Panc1 (cell line): ENCODE results near the gene ARF1. TPM values are rescaled to one million over a fixed set of nuclear protein-coding genes. Genes with fewer than 3 reads are reported as not detected.

ENCODE experiments used
- ATAC-seq: fragments of 200-7000 bp; cut with Tn5 transposase; 2 replicates; pipeline ENCODE4 v1.9.1; 2020; ENCODE audit warnings: mild to moderate bottlenecking, moderate library complexity
- BruUV-seq: library from RNA; stranded (reverse); fragments of 400-500 nt; replicated peaks from 2 replicates; lab custom pipeline; 2021; lab: Mats Ljungman, UMichigan
- CTCF ChIA-PET: fragments of 300-600 bp; sonication (Branson Sonifier 250); formaldehyde crosslinking; loops from one replicate; lab custom pipeline; 2022; ENCODE audit warnings: antibody characterized with exemption; lab: Charles Lee
- POLR2A ChIA-PET: fragments of 300-600 bp; sonication (Branson Sonifier 250); formaldehyde crosslinking; loops from one replicate; lab custom pipeline; 2022; ENCODE audit warnings: antibody characterized with exemption; lab: Charles Lee
- DNase-seq: peaks from one replicate; pipeline ENCODE4 v3.0.0-alpha.2; 2010; ENCODE audit warnings: low read depth, low spot score
- H3K27ac ChIP-seq: 2 replicates; pipeline ENCODE4 v1.5.1; 2011; ENCODE audit warnings: mild to moderate bottlenecking, low read length, inconsistent platforms
- H3K27me3 ChIP-seq: fragments of 200-500 bp; sonication (Bioruptor generic); 2 replicates; pipeline ENCODE4 v1.6.0; 2014; ENCODE audit warnings: low read length, inconsistent platforms; ENCODE audit not compliant: control insufficient read depth, insufficient read depth
- H3K36me3 ChIP-seq: fragments of 200-500 bp; sonication (Bioruptor generic); 2 replicates; pipeline ENCODE4 v1.5.1; 2014; ENCODE audit warnings: inconsistent platforms, mild to moderate bottlenecking, low read length, moderate library complexity; ENCODE audit not compliant: control insufficient read depth, insufficient read depth
- H3K4me1 ChIP-seq: 2 replicates; pipeline ENCODE4 v1.5.1; 2011; ENCODE audit warnings: inconsistent platforms, mild to moderate bottlenecking, low read length, moderate library complexity; ENCODE audit not compliant: control insufficient read depth, insufficient read depth
- H3K4me3 ChIP-seq, 2 experiments: 2 replicates each; pipeline ENCODE4 v1.5.1; 2011 to 2012; ENCODE audit warnings: low read depth in 2 of 2, low read length in 2 of 2, mild to moderate bottlenecking in 2 of 2, inconsistent platforms in 1 of 2, moderate library complexity in 1 of 2
- H3K9me3 ChIP-seq: fragments of 200-500 bp; sonication (Bioruptor generic); 2 replicates; pipeline ENCODE4 v1.5.1; 2014; ENCODE audit warnings: low read depth, mild to moderate bottlenecking, inconsistent platforms, low read length, moderate library complexity; ENCODE audit not compliant: control insufficient read depth, insufficient read depth
- POLR2AphosphoS5 ChIP-seq: IDR thresholded peaks from 2 replicates; pipeline ENCODE4 v1.6.1; 2012; ENCODE audit warnings: mild to moderate bottlenecking, low read depth, low read length, moderate library complexity
- SIN3A ChIP-seq: IDR thresholded peaks from 2 replicates; pipeline ENCODE4 v1.6.1; 2012; ENCODE audit warnings: low read depth, mild to moderate bottlenecking, low read length, moderate library complexity, borderline replicate concordance; ENCODE audit not compliant: insufficient read depth
- TCF7L2 ChIP-seq: IDR thresholded peaks from 2 replicates; pipeline ENCODE4 v1.6.1; 2011; ENCODE audit warnings: mild to moderate bottlenecking, low read depth, low read length, inconsistent platforms
- in situ Hi-C: cut with HindIII; loops from 2 replicates; pipeline ENCODE4 v1.10.0; 2016; ENCODE audit warnings: low sequenced_read_pairs, low pct_unique_long_range_greater_than_20kb
- intact Hi-C: fragments of 100-400 bp; cut with micrococcal nuclease; formaldehyde crosslinking; loops from one replicate; pipeline ENCODE4 v1.10.0; 2022; ENCODE audit not compliant: unreplicated experiment
- total RNA-seq: library from RNA; stranded (reverse); gene quantifications from one replicate; pipeline ENCODE4 v1.2.1, GENCODE V29; 2021; ENCODE audit not compliant: unreplicated experiment
- TF ChIP-seq, protein P1 (sequence below): fragments of 450-650 bp; IDR thresholded peaks from 2 replicates; pipeline ENCODE4 v1.5.1; 2017; ENCODE audit warnings: mild to moderate bottlenecking
- TF ChIP-seq, protein P2 (sequence below), 2 experiments: IDR thresholded peaks; 2 replicates each; pipeline ENCODE4 v1.6.1; 2011 to 2012; ENCODE audit warnings: low read depth in 2 of 2, control low read depth in 1 of 2, low read length in 1 of 2, mild to moderate bottlenecking in 1 of 2, moderate library complexity in 1 of 2; ENCODE audit not compliant: insufficient read depth in 1 of 2

The ARF1 gene
- total RNA-seq, 1 experiment from 2014 or later, result 321 TPM

DNA sequence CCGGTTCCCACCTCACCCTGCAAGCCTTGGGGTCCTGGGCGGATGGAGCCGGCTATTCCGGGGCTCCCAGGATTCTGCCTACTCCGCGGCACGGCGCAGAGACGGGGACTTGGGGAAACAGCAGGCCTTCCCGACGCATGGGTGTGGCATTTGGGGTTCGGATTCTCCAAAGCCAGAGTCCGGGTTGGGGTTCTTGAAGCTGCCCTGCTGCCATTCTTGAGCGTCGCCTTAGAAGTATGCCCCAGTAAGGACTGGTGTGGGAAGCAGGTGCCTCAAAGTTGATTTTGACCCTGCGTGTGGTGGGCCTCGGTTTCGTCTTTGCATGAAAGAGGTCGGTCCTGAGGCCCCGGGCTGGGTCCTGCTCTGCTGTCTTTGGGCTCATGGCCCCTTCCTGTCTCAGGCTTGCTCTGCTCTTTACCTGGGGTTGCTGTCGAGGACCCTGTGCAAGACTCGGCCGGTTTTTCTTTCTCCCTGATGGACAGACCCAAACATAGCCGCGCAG is 58.3 kb downstream of the ARF1 start:
- BruUV-seq, result no TSS peak
- Histone ChIP-seq H3K27ac (peak overlapping the region; percentile 80), H3K4me1 (peaks cover 13% of the 10 kb centered on the region), H3K27me3 (no peaks in the 10 kb centered on the region; the same call in 1 of the 2 replicates), H3K36me3 (peaks cover 3% of the 10 kb centered on the region; the same call in 1 of the 2 replicates), H3K4me3 (peak overlapping the region; percentile 87 to 96), H3K9me3 (no peaks in the 10 kb centered on the region)
- TF ChIP-seq, protein P1, sequence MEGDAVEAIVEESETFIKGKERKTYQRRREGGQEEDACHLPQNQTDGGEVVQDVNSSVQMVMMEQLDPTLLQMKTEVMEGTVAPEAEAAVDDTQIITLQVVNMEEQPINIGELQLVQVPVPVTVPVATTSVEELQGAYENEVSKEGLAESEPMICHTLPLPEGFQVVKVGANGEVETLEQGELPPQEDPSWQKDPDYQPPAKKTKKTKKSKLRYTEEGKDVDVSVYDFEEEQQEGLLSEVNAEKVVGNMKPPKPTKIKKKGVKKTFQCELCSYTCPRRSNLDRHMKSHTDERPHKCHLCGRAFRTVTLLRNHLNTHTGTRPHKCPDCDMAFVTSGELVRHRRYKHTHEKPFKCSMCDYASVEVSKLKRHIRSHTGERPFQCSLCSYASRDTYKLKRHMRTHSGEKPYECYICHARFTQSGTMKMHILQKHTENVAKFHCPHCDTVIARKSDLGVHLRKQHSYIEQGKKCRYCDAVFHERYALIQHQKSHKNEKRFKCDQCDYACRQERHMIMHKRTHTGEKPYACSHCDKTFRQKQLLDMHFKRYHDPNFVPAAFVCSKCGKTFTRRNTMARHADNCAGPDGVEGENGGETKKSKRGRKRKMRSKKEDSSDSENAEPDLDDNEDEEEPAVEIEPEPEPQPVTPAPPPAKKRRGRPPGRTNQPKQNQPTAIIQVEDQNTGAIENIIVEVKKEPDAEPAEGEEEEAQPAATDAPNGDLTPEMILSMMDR, result no peak
- TF ChIP-seq TCF7L2 (no peak), POLR2AphosphoS5 (no peak), SIN3A (no peak)
- TF ChIP-seq, protein P2, sequence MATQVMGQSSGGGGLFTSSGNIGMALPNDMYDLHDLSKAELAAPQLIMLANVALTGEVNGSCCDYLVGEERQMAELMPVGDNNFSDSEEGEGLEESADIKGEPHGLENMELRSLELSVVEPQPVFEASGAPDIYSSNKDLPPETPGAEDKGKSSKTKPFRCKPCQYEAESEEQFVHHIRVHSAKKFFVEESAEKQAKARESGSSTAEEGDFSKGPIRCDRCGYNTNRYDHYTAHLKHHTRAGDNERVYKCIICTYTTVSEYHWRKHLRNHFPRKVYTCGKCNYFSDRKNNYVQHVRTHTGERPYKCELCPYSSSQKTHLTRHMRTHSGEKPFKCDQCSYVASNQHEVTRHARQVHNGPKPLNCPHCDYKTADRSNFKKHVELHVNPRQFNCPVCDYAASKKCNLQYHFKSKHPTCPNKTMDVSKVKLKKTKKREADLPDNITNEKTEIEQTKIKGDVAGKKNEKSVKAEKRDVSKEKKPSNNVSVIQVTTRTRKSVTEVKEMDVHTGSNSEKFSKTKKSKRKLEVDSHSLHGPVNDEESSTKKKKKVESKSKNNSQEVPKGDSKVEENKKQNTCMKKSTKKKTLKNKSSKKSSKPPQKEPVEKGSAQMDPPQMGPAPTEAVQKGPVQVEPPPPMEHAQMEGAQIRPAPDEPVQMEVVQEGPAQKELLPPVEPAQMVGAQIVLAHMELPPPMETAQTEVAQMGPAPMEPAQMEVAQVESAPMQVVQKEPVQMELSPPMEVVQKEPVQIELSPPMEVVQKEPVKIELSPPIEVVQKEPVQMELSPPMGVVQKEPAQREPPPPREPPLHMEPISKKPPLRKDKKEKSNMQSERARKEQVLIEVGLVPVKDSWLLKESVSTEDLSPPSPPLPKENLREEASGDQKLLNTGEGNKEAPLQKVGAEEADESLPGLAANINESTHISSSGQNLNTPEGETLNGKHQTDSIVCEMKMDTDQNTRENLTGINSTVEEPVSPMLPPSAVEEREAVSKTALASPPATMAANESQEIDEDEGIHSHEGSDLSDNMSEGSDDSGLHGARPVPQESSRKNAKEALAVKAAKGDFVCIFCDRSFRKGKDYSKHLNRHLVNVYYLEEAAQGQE (IDR thresholded peaks at IDR 0.05; ENCODE audit: insufficient read depth in 1 of 2, low read depth in 2 of 2, low read length in 1 of 2), result no peak
- intact Hi-C loops, result no loop called here
- DNase-seq (no peak), ATAC-seq (no peak)
- in situ Hi-C loops, result no loop called here
- CTCF ChIA-PET, result interaction anchor here (1.2 kb wide), 1 partner anchor 24 kb away, joined by 3 read pairs; the partner anchor contains the start of gene IBA57
- POLR2A ChIA-PET, result interaction anchor here (0.6 kb wide), 1 partner anchor 10 kb away, joined by 14 read pairs; no protein-coding TSS in a partner anchor

DNA sequence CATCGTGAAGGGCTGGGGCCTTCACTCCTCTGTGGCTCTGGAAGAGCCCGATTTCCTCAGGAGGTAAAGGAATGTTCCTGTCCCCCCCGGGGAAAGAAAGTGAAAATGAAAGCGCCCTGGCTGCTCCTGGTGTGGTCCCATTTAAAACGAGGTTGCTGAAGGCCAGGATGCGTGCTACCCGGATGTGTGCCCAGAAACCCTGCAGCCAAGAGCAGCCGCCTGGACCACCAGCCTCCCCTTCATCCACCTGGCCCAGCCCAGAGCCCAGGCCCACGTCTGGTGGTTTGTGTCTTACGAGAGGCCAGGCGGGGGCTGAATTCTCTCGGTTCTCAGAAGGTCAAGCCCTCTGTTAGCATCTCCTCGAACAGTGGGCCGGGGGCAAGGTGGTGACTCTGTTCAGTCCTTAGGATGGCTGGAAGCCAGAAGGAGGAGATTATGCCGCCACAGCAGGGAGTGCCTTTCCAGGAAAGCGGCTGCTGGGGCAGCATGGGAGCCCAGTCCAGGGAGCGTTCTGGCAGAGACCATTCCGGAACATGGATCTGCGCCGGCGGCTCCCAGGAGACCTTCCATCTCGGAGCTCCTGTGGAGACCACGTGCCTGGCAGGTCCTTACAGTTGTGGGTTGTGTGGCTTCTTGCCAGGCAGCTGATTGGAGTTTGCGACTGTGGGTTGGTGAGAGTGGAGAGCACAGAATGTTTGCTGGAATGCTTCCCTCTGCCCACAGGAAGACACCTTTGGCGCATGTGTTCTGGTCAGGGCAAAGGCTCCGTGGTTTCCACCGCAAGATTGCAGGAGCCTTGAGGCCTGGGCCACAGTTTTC is 58.9 kb downstream of the ARF1 start:
- no peak for ATAC-seq

More for the DNA sequence above, 58.9 kb downstream of the ARF1 start:
- CTCF ChIA-PET, result no interaction called here
- intact Hi-C loops, result no loop called here
- Histone ChIP-seq H3K27ac (peak overlapping the region; percentile 80), H3K27me3 (no peaks in the 10 kb centered on the region; the same call in 1 of the 2 replicates), H3K9me3 (no peaks in the 10 kb centered on the region), H3K4me3 (peak overlapping the region; percentile 87 to 96), H3K36me3 (peaks cover 3% of the 10 kb centered on the region; the same call in 1 of the 2 replicates), H3K4me1 (peaks cover 13% of the 10 kb centered on the region)
- BruUV-seq, result no TSS peak
- in situ Hi-C loops, result no loop called here
- no peak for TF ChIP-seq TCF7L2
- no peak for TF ChIP-seq POLR2AphosphoS5
- no peak for TF ChIP-seq SIN3A
- TF ChIP-seq, protein P2 (IDR thresholded peaks at IDR 0.05; ENCODE audit: insufficient read depth in 1 of 2, low read depth in 2 of 2, low read length in 1 of 2), result no peak
- TF ChIP-seq, protein P1, result no peak
- DNase-seq, result no peak
- POLR2A ChIA-PET, result interaction anchor here (0.6 kb wide), 1 partner anchor 11 kb away, joined by 14 read pairs; no protein-coding TSS in a partner anchor
